ENCODE results near the gene URGCP. TPM values are rescaled to one million over a fixed set of nuclear protein-coding genes. Genes with fewer than 3 reads are reported as not detected.

URGCP gene
- 10 to 100 TPM; 31.7 to 32.6 (median 32.5) TPM for total RNA-seq

DNA sequence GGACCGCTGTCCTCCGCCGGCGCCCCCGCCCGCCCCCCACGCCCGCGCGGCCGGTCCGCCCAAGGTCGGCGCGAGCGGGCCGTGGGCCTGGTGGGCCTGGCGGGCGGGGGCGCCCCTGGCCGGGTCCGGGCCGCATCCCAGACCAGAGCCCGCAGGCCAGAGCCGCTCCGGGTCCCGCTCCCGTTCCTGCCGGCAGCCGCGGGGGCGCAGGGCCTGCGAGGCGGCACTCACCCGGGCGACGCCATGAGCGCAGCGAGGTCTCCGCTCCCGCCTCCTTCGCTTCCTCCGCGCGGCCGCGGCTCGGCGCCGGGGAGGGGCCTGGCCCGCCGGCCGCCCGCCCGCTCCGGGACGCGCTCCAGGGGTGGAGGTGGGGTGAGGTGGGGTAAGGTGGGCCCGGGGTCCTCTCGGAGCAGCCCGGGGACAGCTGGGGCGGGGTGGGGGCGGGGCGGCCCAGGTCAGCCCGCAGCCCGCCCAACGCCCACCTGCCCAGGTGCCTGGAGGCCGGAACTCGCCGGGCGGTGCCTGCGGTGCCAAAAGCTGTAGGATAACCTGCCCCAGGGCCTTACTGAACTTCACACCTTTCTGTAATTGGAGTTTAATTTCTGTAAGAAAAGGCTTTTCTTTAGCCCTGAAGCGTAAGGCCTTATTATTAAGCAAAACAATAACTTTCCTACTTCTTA is at the start of gene URGCP:
Gene URGCP (minus strand): TSS at position 266 of the 680 bp plus-strand sequence. CDS start 21 bp downstream, at position 245.
- Mint-ChIP-seq H3K4me3 (peak within 1 kb of the TSS; percentile 92), H3K27me3 (ENCODE audit: low read depth) (no peaks in the 10 kb centered on the region), H3K36me3 (ENCODE audit: insufficient read depth) (peaks cover 3% of the 10 kb centered on the region), H3K4me1 (ENCODE audit: low read depth) (peaks cover 34% of the 10 kb centered on the region), H3K9me3 (no peaks in the 10 kb centered on the region)
- ATAC-seq: peak; percentile 91 to 92
- DNase-seq: peak; percentile 47

- H3K9me3 Mint-ChIP-seq: no peaks in the 10 kb centered on the region
- H3K4me3 Mint-ChIP-seq: no peak overlapping the region
- H3K36me3 Mint-ChIP-seq (ENCODE audit: insufficient read depth): peaks cover 23% of the 10 kb centered on the region
- no peak for ATAC-seq
- H3K4me1 Mint-ChIP-seq (ENCODE audit: low read depth): peaks cover 11% of the 10 kb centered on the region
- DNase-seq: no peak
- no peaks in the 10 kb centered on the region for H3K27me3 Mint-ChIP-seq (ENCODE audit: low read depth)
Observed at GRCh38 chr7:43956027-43956426, 49.6 kb upstream of the URGCP start.

DNA sequence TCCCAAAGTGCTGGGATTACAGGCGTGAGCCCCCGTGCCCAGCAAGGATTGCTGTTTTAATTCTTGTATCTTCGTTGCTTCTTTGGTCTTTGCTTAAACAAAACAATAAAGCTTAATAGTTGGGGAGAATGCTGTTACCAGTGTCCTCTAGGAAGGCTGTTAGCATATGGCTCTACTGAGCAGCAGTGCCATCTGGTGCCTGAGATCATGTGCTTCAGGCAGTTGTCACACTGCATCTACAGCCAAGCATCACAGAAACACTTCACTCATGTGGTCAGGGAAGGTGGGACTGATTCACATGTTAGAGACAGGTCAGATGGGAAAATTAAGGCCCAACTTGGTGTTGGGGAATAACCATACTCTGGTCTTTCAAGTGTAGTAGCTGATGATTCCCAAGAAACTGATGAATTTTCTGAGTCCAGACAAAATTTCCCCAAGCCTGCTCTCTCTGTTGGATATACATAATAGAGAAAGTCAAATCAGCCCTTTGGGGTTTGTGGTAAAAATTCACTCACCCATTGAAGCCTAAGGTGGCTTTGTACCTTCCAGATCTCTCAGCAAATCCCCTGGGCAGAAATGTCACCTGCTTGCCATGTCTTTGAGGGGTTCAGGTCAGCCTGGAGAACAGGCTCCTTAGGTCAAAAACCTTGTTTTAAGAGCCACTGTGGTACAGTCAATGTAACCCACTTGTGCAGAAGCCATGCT is 48.3 kb upstream of the URGCP start:
- H3K9me3 Mint-ChIP-seq: no peaks in the 10 kb centered on the region
- no peak for DNase-seq
- peaks cover 11% of the 10 kb centered on the region for H3K4me1 Mint-ChIP-seq (ENCODE audit: low read depth)
- no peak overlapping the region for H3K4me3 Mint-ChIP-seq
- ATAC-seq: peak; percentile 48 to 59
- H3K27me3 Mint-ChIP-seq (ENCODE audit: low read depth): no peaks in the 10 kb centered on the region
- H3K36me3 Mint-ChIP-seq (ENCODE audit: insufficient read depth): peaks cover 20% of the 10 kb centered on the region

DNA sequence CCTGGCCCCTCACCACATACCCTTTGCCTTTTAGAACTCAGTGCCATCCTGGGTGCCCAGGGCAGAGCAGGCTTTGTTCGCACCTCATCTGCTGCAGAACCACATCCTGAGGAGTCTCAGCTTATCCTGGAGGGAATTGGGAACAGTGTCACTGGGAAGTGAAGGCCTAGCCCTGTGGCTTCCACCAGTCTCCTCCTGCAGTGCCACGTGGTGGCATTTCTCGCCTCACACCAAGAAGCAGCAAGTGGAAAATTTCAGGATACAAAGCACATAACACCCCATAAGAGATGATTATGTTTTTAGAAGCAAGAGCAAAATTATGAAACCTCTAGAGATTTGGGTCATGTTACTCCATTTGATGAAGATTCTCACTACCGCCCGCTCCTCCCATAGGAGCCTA is 46.7 kb upstream of the URGCP start:
- Mint-ChIP-seq H3K4me3 (no peak overlapping the region), H3K9me3 (no peaks in the 10 kb centered on the region), H3K4me1 (ENCODE audit: low read depth) (peaks cover 11% of the 10 kb centered on the region), H3K27me3 (ENCODE audit: low read depth) (no peaks in the 10 kb centered on the region), H3K36me3 (ENCODE audit: insufficient read depth) (peaks cover 25% of the 10 kb centered on the region)
- DNase-seq: no peak
- ATAC-seq: no peak

DNA sequence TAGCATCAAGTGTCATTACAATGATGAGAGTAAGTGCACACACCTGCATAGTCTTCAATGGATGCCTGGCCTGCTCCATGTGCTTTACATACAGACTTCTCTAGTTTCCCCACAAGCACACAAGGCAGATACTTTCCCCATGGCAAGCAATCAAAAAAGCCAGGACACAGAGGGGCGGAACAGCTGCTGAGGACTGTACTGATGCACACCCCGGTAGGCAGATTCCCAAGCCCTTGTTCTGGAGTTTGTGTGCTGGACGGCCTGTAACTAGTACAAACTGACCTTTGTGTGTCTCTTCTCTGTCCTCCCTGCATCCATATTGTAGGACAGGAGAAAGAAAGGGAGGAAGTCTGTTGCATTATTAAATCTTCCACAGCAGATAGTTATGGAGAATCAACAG is 45.6 kb upstream of the URGCP start:
- no peaks in the 10 kb centered on the region for H3K27me3 Mint-ChIP-seq (ENCODE audit: low read depth)
- no peak for ATAC-seq
- no peaks in the 10 kb centered on the region for H3K9me3 Mint-ChIP-seq
- peaks cover 32% of the 10 kb centered on the region for H3K36me3 Mint-ChIP-seq (ENCODE audit: insufficient read depth)
- peaks cover 11% of the 10 kb centered on the region for H3K4me1 Mint-ChIP-seq (ENCODE audit: low read depth)
- no peak for DNase-seq
- H3K4me3 Mint-ChIP-seq: no peak overlapping the region

DNA sequence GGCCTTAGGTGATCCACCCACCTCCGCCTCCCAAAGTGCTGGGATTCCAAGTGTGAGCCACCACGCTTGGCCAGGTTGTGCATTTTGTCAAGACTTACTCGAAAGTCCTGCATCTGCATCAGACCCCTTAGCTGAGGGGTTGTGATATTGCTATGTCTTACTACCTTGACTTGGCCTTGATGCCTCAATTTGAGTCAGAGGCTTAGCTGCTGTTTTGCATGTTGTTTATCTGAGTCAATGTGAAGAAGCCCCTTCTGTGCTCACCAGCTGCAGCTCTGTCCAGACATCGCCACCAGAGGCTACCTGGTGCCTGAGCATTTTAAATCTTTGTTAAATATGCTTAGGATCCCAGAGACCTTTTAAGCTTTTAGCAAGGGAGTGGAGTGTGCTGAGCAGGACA is 37.9 kb upstream of the URGCP start:
- Mint-ChIP-seq H3K4me1 (ENCODE audit: low read depth) (no peaks in the 10 kb centered on the region), H3K4me3 (no peak overlapping the region), H3K27me3 (ENCODE audit: low read depth) (no peaks in the 10 kb centered on the region), H3K36me3 (ENCODE audit: insufficient read depth) (peaks cover 21% of the 10 kb centered on the region), H3K9me3 (no peaks in the 10 kb centered on the region)
- ATAC-seq (no peak), DNase-seq (no peak)

- Mint-ChIP-seq H3K4me1 (ENCODE audit: low read depth) (no peaks in the 10 kb centered on the region), H3K4me3 (no peak overlapping the region), H3K9me3 (no peaks in the 10 kb centered on the region), H3K27me3 (ENCODE audit: low read depth) (no peaks in the 10 kb centered on the region), H3K36me3 (ENCODE audit: insufficient read depth) (peaks cover 19% of the 10 kb centered on the region)
- DNase-seq (no peak), ATAC-seq (no peak)
Observed at GRCh38 chr7:43943417-43944187, 37.2 kb upstream of the URGCP start.

DNA sequence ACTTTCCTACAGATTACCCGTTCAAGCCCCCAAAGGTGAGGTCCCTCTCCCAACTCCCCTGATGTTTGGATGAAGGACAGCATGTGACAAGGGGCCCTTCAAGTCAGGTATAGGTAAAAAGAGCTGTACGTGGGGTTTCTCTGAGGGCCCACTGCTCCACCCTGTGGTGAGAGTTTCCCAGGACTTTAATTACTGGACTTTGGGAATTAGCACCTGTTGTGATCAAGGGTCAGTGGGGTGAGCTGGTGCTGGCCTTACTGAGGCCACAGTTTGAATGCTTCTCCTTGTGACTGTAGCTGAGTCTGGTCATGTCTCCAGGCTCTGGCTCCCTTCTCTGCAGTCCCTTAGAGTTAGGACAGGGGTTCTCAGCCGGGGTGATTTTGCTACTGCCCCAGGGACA is 36.6 kb upstream of the URGCP start:
- Mint-ChIP-seq H3K27me3 (ENCODE audit: low read depth) (no peaks in the 10 kb centered on the region), H3K9me3 (no peaks in the 10 kb centered on the region), H3K4me3 (no peak overlapping the region), H3K4me1 (ENCODE audit: low read depth) (no peaks in the 10 kb centered on the region), H3K36me3 (ENCODE audit: insufficient read depth) (peaks cover 15% of the 10 kb centered on the region)
- DNase-seq (no peak), ATAC-seq (no peak)

GRCh38 chr7:43942250-43942649 is 35.9 kb upstream of the URGCP start:
- H3K27me3 Mint-ChIP-seq (ENCODE audit: low read depth): no peaks in the 10 kb centered on the region
- H3K9me3 Mint-ChIP-seq: no peaks in the 10 kb centered on the region
- DNase-seq: no peak
- H3K4me1 Mint-ChIP-seq (ENCODE audit: low read depth): no peaks in the 10 kb centered on the region
- no peak for ATAC-seq
- H3K4me3 Mint-ChIP-seq: no peak overlapping the region
- H3K36me3 Mint-ChIP-seq (ENCODE audit: insufficient read depth): peaks cover 9% of the 10 kb centered on the region

DNA sequence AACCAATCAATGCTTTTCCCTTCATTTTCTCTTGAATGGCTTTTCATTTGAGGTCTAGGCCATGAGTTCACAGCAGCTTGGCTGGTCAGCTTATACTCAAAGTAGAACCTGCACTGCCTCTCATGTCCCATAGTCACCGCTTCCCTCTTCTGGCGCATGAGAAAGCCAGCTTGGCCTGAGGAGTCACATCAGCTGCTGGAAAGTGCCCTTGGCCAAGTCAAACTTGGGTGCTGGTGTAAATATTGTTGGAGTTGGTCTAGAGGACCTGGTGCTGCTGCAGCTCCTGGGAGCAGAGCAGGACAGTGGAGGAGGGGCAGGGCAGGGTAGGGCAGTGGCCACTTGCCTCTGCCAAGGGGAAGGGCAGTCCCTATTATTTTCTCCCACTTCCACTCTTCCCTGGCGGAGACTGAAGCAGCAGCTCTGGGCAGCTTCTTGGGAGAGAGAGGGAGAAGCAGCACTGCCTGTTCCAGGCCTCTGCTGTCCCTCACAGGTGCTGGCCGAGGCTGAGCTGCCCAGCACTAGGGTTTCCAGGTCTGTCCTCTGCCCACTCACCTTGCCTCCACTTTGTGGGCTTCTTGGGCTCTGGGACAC is 32.6 kb upstream of the URGCP start:
- DNase-seq (no peak), ATAC-seq (no peak)
- no peaks in the 10 kb centered on the region for H3K9me3 Mint-ChIP-seq
- H3K4me1 Mint-ChIP-seq (ENCODE audit: low read depth): no peaks in the 10 kb centered on the region
- H3K36me3 Mint-ChIP-seq (ENCODE audit: insufficient read depth): peaks cover 5% of the 10 kb centered on the region
- no peak overlapping the region for H3K4me3 Mint-ChIP-seq
- no peaks in the 10 kb centered on the region for H3K27me3 Mint-ChIP-seq (ENCODE audit: low read depth)

DNA sequence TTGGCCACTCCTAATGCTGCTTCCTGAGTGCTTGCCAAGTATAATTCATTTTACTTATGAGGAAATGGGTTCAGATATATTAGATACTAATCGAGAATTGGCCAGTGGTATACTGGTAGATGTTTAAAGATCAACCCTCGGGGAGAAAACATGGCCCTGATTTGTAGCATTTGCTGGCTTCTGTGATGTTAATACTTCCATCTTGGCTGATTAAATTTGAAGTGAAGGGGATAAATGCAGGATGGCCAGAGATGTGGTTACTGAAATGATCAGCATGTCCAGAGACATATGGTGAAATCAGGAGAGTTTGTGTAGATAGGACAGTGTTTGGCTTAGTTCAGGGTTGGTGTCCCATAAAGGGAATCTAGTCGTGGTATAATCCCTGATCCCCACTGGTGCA is 31.0 kb upstream of the URGCP start:
- H3K4me1 Mint-ChIP-seq (ENCODE audit: low read depth): no peaks in the 10 kb centered on the region
- no peaks in the 10 kb centered on the region for H3K9me3 Mint-ChIP-seq
- H3K4me3 Mint-ChIP-seq: no peak overlapping the region
- H3K27me3 Mint-ChIP-seq (ENCODE audit: low read depth): no peaks in the 10 kb centered on the region
- no peak for ATAC-seq
- H3K36me3 Mint-ChIP-seq (ENCODE audit: insufficient read depth): peaks cover 3% of the 10 kb centered on the region
- no peak for DNase-seq

GRCh38 chr7:43933902-43934560 is 27.6 kb upstream of the URGCP start:
- Mint-ChIP-seq H3K4me1 (ENCODE audit: low read depth) (peaks cover 2% of the 10 kb centered on the region), H3K36me3 (ENCODE audit: insufficient read depth) (peaks cover 3% of the 10 kb centered on the region), H3K9me3 (no peaks in the 10 kb centered on the region), H3K4me3 (no peak overlapping the region), H3K27me3 (ENCODE audit: low read depth) (no peaks in the 10 kb centered on the region)
- DNase-seq (no peak), ATAC-seq (no peak)

DNA sequence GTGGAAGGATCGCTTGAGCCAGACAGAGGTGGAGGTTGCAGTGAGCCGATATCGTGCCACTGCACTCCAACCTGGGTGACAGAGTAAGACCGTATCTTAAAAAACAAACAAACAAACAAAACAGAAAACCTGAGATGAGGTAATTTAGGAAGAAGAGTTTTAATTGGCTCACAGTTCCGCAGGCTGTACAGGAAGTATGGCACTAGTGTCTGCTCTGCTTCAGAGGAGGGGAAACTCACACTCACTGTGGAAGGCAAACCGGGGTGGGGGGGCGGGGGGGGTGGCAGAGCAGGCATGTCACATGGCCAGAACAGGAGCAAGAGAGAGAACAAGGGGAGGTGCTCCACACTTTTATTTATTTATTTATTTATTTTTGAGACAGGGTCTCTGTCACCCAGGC is 24.9 kb upstream of the URGCP start:
- ATAC-seq: no peak
- H3K27me3 Mint-ChIP-seq (ENCODE audit: low read depth): no peaks in the 10 kb centered on the region
- H3K4me3 Mint-ChIP-seq: no peak overlapping the region
- peaks cover 17% of the 10 kb centered on the region for H3K4me1 Mint-ChIP-seq (ENCODE audit: low read depth)
- H3K9me3 Mint-ChIP-seq: no peaks in the 10 kb centered on the region
- H3K36me3 Mint-ChIP-seq (ENCODE audit: insufficient read depth): peaks cover 4% of the 10 kb centered on the region
- DNase-seq: no peak
